Stimulated activated CD8-positive, alpha-beta memory T cell treated with anti-CD3 and anti-CD28 coated beads, Interleukin-12 subunit alpha, Interleukin-12 subunit beta, amount 100 ng/mL, for 24 hours (primary cell): ENCODE data around the gene MYLIP.

ENCODE experiments used
- DNase-seq: peaks from one replicate; pipeline ENCODE4 v3.0.0-alpha.2; 2020; ENCODE audit errors: extremely low read depth

Gene MYLIP

DNA sequence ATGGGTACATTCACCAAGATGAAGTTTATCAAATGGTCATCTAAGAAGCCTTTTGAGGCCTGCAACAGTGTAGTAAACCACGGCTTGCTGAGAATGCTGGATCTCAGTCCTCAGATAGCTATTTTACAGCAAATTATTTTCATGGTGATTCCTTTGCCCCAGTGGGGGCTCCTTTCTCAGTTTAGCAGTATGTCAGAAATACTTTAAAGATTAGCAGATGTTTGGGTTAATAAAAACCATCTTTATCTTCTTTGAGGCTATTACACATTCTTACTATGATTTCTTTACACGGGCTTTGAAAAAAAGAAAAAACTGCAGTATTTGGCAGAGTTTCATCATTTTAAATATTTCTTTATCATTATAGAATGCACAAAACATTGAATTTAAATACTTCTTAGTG is 10.7 kb downstream of the MYLIP start:
- DNase-seq = no peak

DNA sequence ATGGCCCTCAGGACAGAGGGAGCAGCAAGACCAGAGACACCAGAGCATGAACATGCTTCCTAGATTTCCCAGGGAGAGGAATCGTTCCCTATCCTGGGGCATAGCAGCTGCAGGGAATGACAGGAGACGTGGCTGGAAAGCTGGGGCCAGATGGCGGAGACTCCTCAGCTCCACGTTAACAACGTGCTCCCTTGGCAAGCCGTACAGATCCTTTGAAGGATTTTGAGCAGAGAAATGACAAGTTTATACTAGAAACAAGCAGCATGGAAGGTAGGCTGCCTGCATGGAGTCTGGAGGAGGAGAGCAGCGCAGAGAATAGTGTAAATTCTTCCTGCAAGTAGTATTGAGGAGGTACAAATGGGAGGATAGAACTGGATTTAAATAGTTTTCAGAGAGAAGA is 11.7 kb downstream of the MYLIP start:
- no peak for DNase-seq

DNA sequence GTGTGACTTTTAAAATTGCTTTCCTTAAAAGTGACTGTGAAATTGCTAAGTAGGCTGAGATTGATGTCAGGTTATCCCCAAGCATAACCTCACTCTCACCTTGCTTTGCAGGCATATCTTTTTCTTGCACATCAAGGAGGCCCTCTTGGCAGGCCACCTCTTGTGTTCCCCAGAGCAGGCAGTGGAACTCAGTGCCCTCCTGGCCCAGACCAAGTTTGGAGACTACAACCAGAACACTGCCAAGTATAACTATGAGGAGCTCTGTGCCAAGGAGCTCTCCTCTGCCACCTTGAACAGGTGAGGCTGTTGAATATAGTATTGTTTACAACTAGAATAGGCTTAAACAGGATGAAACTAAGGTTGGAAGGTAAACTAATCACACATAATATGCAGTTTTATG is 12.6 kb downstream of the MYLIP start:
- DNase-seq = no peak

DNA sequence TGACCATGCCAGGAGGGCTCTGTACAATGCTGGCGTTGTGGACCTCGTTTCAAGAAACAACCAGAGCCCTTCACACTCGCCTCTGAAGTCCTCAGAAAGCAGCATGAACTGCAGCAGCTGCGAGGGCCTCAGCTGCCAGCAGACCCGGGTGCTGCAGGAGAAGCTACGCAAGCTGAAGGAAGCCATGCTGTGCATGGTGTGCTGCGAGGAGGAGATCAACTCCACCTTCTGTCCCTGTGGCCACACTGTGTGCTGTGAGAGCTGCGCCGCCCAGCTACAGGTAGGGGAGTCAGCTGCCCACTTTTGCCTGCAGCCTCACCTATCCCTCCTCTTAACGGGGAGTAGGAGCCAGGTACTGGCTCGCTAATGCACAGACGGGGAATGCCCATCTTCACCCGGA is 16.2 kb downstream of the MYLIP start:
- DNase-seq = no peak

DNA sequence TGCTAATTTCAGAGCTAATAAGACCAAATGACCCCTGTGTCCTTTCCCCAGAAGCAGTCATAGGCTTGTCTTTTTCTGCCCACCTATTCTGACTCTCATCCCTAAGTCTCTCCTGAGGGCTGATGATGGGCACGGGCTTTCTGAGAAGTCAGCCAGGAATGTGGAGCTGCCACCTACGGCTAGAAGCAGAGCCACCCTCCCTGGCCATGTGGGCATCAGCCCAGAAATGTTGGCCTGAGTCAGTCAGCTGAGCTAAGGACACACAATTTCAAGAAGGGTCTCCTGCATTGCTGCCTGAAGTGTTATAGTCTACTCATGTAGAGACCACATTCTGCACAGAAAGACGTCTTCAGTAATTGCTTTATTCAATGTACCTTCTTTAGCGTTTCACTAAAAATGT is 17.1 kb downstream of the MYLIP start:
- no peak for DNase-seq

DNA sequence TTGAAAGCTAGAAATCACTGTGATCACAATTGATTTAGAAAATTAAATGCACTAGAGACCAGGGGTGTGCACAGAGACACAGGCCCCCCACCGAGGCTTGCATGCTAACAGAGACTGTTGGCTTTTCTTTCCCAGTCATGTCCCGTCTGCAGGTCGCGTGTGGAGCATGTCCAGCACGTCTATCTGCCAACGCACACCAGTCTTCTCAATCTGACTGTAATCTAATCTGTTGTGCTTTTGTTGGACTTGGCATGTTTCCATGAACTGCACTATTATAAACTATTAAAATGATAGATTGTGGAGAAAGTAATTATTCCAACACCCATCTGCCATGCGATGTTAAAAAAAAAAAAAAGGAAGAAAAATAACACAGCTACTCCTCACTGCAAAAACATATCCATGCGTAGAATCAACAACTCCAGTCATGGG is 17.7 kb downstream of the MYLIP start:
- no peak for DNase-seq

DNA sequence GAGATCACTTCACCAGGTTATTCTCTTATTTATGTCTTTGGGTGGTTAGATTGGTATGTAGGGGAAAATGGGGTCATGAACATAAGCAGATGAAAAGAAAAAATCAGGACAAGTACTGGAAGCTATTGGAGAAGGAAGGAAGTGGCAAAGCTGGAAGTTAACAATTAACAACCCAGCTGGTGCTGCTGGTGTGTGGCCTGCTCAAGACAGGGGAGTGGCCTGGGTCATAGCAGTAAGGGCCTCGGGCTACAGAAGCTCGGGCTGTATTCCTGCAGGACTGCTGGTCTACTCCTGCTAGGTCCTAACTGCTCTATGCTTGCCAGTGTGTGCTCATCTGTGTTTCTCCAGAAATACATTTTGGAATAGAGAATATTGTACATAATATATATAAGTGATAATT is 19.6 kb downstream of the MYLIP start:
- DNase-seq = no peak

DNA sequence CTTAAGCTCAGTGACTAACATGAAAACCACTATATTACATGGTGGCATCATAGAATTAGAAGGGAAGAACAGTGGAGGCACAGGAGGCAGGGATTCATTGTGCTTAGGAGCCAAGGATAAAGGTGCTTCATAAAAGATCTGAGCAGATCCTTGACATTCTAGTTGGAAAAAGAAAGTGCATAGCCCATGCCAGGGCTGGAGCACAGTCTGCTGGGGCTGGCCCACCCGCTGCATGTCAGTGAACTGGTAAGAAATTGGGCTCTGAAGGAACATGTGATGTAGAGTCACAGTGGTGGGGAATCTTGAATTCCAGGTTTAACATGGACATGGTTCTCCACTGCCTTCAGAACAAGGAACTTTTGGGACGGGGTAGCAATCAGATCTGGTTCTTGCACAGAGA is 20.4 kb downstream of the MYLIP start:
- DNase-seq = no peak

DNA sequence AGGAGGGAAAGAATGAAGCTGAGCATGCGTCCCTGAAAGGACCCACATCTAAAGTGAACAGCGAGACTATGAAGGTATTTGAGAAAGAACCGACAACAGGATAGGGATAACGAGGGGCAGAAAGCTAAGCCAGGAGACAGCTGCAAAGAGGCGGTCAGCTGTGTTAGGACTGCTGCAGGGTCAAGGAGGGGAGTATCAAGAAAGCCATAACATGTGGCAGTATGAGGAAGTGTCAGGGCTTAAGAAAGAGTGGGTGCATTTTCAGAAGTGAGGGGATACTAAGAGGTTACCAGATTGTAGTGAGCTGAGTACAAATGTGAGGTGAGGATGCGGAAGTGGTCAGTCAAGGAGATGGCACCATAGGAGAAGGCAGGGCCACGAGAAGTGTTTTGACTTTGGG is 21.2 kb downstream of the MYLIP start:
- no peak for DNase-seq

DNA sequence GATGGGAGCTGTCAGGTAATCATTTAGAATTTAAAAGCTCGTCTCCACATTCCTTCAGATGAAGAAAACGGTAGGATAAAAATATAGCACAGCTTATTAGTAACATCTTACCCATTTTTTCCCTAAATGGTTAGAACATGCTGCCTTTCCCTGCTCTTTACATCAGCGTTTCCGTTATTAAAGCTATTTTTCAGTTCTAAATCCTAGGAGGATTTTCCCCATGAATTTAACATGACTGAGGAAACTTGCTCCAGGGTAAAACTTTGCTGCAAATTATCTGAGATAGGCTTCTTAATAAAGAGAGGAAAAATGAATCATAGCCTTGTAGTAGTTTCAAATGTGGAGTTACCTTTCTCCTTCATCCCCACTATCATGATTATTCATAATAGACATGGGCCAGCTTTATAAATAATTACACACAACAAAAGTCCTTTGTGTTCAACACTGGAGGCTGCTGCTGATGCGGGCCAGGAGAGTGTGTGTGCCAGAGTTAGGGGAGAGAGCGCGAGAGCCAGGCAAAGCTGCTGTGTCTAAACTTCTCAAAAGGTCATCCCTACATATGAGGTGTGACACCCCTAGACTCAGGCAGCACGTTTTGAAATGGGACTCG is 24.4 kb downstream of the MYLIP start:
- no peak for DNase-seq

DNA sequence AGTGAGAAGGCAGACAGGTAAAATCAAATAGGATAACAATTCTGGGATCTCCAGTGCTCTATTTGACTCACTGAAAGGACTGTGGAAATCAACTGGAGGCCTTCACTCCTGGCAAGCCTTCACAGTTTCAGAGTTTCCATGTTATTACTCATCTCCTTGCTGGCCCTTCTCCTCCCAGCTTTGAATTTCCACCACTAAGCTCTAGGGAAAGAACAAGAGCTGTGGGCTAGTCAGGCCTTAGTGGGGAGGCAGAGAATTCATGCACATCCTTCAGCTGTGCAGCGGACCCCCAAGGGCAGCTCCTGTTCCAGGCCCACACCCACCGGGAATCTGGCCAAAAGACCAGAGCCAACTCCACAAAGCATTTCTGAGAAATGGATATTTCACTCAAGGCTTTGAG is 26.0 kb downstream of the MYLIP start:
- DNase-seq = no peak

DNA sequence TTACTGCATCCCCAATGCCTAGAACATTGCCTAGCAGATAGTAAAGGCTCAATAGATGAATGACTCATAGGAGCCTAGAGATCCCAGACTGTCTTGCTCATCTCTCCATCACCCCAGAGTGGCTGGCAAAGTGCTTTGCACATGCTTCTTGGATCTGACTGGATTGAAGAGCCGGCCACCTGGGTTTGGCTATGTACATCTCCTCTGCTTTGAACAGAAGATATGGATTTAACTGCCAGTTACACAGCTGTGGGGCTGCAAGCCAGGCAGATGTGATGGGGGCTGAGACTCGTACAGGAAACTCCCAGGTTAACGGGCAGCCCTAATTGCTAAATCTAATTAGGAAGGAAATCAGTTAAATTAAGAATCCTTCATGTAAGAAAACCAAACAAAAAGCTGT is 28.6 kb downstream of the MYLIP start:
- DNase-seq = no peak

DNA sequence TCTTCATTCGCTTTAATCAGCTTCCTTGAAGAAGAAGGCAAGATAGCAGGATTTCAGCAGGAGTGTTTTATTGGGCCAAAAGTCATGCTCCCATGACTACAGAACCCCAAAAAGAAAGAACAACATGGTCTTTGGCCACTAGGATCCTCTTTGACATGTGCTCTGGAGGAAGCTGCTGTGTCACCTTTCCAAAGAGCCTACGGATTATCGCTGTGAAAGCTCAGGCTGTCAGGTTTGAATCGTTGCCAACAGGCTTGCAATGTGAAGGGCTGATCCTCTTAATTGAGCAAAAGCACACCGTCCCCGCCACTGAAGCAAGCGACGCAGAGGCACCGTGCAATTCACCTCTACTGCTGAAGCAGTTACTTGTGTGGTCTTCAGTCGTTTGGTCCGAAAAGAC is 29.0 kb downstream of the MYLIP start:
- no peak for DNase-seq

DNA sequence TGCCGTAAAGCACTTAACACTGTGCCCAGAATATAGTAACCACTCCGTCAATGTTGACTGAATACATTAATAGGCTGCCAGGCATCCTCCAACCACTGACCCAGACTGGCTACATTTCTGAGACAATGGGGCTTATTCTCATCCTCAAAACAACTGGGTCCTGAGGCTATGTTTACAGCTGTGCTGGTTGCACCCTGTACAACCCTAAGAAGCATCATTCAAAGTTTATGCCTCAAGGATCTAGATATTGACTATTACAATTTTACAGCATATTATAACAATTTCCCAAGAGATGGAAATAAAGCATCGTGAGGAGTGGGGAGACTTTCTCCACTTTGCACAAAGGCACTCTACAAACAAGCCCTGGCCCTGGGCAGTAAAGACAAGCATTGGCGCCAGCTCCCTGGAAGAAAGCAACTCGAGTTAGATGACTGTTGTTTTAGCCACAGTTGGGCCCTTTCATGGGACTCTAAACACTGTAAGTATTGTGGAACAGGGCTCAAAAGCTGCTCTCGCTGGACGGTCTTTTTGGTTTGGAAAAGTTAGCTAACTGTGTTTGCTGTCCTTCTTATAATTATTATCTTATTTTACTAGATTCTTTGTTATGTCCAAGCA is 30.2 kb downstream of the MYLIP start:
- DNase-seq = no peak

DNA sequence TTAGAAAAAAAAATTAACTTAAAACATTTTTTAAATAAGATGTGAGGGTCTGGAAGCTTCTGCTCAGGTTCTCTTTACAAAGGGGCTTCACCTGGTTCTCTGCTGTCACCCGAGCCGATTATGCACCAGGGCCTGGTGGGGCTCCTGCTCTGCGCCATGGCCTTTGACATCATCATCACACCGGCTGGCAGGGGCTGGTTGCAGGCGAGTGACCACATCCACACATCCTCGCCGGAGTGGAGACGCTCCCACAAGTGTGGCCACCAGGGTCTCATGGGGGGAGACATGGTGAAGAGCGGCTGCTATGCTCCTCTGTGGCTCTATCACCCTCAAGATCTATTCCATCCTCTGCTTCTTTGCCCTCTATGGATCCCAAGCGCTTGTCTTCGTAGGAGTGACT is 31.9 kb downstream of the MYLIP start:
- no peak for DNase-seq

DNA sequence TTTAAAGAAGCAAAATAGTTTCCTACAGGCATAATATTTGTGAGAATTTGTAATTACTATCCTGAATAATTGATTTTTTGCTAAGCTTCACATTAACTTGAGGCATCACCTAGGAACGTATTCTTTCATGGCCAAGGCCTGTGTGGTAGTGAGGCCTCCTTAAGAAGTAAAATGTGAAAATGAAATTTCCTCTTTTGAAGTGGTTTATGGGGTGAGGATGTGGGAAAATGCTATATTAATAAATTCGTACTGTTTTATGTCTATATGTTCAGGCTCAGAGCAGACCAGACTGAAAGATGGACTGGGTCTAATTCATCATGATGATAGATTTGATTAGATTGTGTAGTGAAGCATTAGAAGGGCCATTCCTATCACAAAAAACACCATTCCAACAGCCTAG is 33.1 kb downstream of the MYLIP start:
- no peak for DNase-seq

DNA sequence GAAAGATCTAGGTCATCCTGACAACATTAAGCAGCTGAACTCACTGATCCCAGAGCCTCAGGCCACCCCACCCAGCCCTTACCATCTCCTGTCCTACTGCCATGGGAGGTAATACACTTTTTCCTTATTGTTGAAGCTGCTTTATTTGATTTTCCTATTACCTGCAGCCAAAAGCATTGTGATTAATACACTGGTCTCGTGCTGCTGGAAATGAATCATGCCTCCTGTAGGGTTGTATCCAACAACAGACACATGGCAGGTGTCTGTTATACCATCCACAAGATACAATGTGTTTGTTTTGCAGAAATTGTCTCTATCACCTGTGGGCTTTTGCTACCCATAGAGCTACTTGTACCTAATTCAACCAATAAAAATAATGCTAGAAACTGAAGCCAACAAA is 34.2 kb downstream of the MYLIP start:
- no peak for DNase-seq

DNA sequence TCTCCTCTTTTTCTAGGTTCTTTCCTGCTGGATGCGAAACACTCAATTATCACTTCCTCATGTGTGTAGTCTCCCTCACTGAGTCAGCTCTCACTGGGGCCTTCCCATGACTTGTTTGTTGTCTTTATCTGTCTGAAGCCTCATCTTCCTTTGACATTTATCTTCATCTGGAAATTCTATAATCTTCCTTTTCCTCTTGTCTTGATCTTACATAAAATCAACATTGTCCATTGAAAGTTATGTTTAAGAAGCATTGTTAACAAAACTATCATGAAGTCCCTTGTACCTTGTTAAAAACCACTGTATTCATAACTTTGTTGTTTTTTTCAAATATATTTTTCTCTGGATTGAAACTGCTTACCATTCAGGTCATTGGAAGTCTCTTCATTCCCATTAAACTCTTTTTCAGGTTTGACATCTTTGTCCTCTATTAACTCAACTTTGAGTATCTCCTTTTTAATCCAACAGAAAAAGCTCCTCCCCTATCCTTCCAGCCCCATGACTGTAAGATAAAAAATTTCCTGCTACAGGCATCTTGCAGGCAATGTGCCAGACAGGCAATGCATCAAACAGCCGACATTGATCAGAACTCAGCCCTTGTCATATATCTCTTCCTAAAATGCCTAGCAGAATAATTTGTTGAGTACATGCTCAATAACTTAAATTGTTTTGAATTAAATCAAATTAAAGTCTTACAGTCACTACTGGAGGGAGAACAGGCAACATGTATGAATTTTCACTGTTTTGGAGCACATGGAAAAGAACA is 34.8 kb downstream of the MYLIP start:
- no peak for DNase-seq

DNA sequence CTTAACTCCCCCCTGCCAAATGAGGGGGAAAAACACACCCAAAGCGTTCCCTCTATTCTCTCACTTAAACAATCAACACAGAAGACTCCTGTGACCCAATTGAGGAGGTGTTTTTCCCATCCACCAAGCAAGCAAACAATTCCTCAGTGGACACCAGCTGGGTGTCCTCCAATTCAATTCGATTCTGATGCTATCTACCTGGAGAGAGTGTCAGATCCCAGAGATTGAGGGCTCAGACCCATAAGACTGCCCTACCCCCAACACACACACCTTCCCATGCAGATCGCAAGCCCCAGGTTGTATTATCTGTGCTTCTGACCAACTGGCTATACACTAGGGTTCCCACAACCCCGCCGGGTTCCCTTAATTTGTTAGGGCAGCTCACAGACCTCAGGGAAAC is 36.8 kb downstream of the MYLIP start:
- no peak for DNase-seq

DNA sequence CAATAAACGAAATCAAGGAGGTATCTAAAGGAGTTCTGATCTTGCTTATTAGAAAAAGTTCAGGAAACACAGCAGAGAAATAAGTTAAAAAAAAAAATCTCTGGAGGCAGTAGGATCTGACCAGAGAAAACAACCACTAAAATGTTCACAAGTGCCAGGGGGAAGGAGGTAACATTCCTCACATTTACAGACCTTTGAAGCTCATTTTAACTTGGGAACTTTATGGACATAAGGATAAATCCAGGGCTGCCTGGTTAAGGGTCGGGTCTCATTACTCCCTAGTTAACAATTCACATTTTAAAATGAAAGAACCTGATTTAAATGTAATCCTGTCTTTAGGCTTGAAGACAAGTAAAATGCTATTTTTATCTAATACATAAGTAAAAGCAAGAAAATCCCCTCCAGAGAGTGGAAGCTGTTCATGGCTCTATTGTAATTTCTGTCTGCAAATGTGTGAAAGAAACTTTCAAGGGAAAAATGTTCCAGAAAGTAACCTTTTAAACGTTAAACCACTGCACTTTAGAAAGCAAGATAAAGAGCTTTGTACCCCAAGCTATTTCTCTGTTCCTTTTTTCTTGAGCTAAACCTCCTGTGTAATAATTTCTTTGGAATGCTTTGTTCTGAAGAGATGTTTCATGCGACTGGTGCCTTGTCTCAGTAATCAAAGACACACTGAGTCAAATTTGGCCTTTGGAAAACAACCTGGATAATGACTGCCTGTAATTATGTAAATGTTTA is 38.2 kb downstream of the MYLIP start:
- DNase-seq = no peak

DNA sequence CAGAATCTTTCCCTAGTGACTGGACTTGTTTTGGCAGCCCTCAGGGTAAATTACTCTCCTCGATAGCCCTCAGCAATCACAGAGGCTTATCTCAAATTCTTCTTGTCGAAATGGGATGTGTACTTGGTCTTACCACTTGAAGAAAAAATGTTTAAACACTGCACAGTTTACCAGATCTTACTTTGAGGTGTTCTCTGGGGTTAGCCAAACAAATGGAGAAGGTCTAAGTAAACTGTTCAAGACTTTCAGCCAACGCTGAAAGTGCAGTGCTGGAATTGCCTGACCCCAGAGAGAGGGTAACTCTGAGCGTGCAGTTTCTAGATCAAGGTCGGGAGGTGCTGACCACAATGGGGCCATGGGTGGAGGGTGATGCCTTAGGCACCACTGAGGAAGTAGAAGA is 39.2 kb downstream of the MYLIP start:
- no peak for DNase-seq

DNA sequence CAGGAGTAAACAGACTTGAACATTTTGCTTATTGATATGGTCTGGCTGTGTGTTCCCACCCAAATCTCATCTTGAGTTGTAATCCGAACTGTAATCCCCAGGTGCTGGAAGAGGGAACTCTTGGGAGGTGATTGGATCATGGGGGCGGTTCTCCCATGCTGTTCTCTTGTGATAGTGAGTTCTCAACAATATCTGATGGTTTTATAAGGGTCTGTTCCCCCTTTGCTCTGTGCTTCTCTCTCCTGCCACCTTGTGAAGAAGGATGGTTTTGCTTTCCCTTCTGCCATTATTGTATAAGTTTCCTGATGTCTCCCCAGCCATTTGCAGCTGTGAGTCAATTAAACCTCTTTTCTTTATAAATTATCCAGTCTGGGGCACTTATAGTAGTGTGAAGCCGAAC is 40.0 kb downstream of the MYLIP start:
- no peak for DNase-seq

DNA sequence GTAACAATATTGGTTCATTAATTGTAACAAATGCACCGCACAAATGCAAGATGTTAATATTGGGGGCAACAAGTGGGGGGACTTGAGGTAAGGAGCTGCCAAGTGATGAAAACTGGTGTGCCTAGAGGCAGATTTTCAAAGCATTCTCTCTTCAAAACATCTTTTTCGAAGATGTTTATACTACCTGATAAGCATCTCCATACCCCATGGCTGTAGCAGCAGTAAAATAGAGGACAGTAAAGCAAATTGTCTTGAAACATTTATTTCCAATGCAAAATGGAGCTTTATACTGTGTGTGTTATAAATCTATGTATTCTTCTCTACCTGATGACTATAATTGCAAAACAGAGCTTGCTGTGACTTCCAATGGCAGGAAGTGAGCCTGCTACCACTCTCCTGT is 42.5 kb downstream of the MYLIP start:
- DNase-seq = no peak
